Panc1 (cell line): ENCODE results near the gene MBD1. TPM values are rescaled to one million over a fixed set of nuclear protein-coding genes. Genes with fewer than 3 reads are reported as not detected.

Experiments
- ATAC-seq: fragments of 200-7000 bp; cut with Tn5 transposase; 2 replicates; pipeline ENCODE4 v1.9.1; 2020; ENCODE audit warnings: mild to moderate bottlenecking, moderate library complexity
- BruUV-seq: library from RNA; stranded (reverse); fragments of 400-500 nt; replicated peaks from 2 replicates; lab custom pipeline; 2021; lab: Mats Ljungman, UMichigan
- CTCF ChIA-PET: fragments of 300-600 bp; sonication (Branson Sonifier 250); formaldehyde crosslinking; loops from one replicate; lab custom pipeline; 2022; ENCODE audit warnings: antibody characterized with exemption; lab: Charles Lee
- POLR2A ChIA-PET: fragments of 300-600 bp; sonication (Branson Sonifier 250); formaldehyde crosslinking; loops from one replicate; lab custom pipeline; 2022; ENCODE audit warnings: antibody characterized with exemption; lab: Charles Lee
- DNase-seq: peaks from one replicate; pipeline ENCODE4 v3.0.0-alpha.2; 2010; ENCODE audit warnings: low read depth, low spot score
- H3K27ac ChIP-seq: 2 replicates; pipeline ENCODE4 v1.5.1; 2011; ENCODE audit warnings: mild to moderate bottlenecking, low read length, inconsistent platforms
- H3K27me3 ChIP-seq: fragments of 200-500 bp; sonication (Bioruptor generic); 2 replicates; pipeline ENCODE4 v1.6.0; 2014; ENCODE audit warnings: low read length, inconsistent platforms; ENCODE audit not compliant: control insufficient read depth, insufficient read depth
- H3K36me3 ChIP-seq: fragments of 200-500 bp; sonication (Bioruptor generic); 2 replicates; pipeline ENCODE4 v1.5.1; 2014; ENCODE audit warnings: inconsistent platforms, mild to moderate bottlenecking, low read length, moderate library complexity; ENCODE audit not compliant: control insufficient read depth, insufficient read depth
- H3K4me1 ChIP-seq: 2 replicates; pipeline ENCODE4 v1.5.1; 2011; ENCODE audit warnings: inconsistent platforms, mild to moderate bottlenecking, low read length, moderate library complexity; ENCODE audit not compliant: control insufficient read depth, insufficient read depth
- H3K4me3 ChIP-seq, 2 experiments: 2 replicates each; pipeline ENCODE4 v1.5.1; 2011 to 2012; ENCODE audit warnings: low read depth in 2 of 2, low read length in 2 of 2, mild to moderate bottlenecking in 2 of 2, inconsistent platforms in 1 of 2, moderate library complexity in 1 of 2
- H3K9me3 ChIP-seq: fragments of 200-500 bp; sonication (Bioruptor generic); 2 replicates; pipeline ENCODE4 v1.5.1; 2014; ENCODE audit warnings: low read depth, mild to moderate bottlenecking, inconsistent platforms, low read length, moderate library complexity; ENCODE audit not compliant: control insufficient read depth, insufficient read depth
- CTCF ChIP-seq: fragments of 450-650 bp; IDR thresholded peaks from 2 replicates; pipeline ENCODE4 v1.5.1; 2017; ENCODE audit warnings: mild to moderate bottlenecking
- POLR2AphosphoS5 ChIP-seq: IDR thresholded peaks from 2 replicates; pipeline ENCODE4 v1.6.1; 2012; ENCODE audit warnings: mild to moderate bottlenecking, low read depth, low read length, moderate library complexity
- REST ChIP-seq, 2 experiments: IDR thresholded peaks; 2 replicates each; pipeline ENCODE4 v1.6.1; 2011 to 2012; ENCODE audit warnings: low read depth in 2 of 2, control low read depth in 1 of 2, low read length in 1 of 2, mild to moderate bottlenecking in 1 of 2, moderate library complexity in 1 of 2; ENCODE audit not compliant: insufficient read depth in 1 of 2
- SIN3A ChIP-seq: IDR thresholded peaks from 2 replicates; pipeline ENCODE4 v1.6.1; 2012; ENCODE audit warnings: low read depth, mild to moderate bottlenecking, low read length, moderate library complexity, borderline replicate concordance; ENCODE audit not compliant: insufficient read depth
- TCF7L2 ChIP-seq: IDR thresholded peaks from 2 replicates; pipeline ENCODE4 v1.6.1; 2011; ENCODE audit warnings: mild to moderate bottlenecking, low read depth, low read length, inconsistent platforms
- in situ Hi-C: cut with HindIII; loops from 2 replicates; pipeline ENCODE4 v1.10.0; 2016; ENCODE audit warnings: low sequenced_read_pairs, low pct_unique_long_range_greater_than_20kb
- intact Hi-C: fragments of 100-400 bp; cut with micrococcal nuclease; formaldehyde crosslinking; loops from one replicate; pipeline ENCODE4 v1.10.0; 2022; ENCODE audit not compliant: unreplicated experiment
- total RNA-seq: library from RNA; stranded (reverse); gene quantifications from one replicate; pipeline ENCODE4 v1.2.1, GENCODE V29; 2021; ENCODE audit not compliant: unreplicated experiment

The MBD1 gene
- total RNA-seq, 1 experiment from 2014 or later: 47.3 TPM

GRCh38 chr18:50315100-50315871 is 34.0 kb upstream of the MBD1 start:
- CTCF ChIA-PET: no interaction called here
- POLR2A ChIA-PET: no interaction called here
- in situ Hi-C loops (no loop called here), intact Hi-C loops (no loop called here)
- no peaks in the 10 kb centered on the region for H3K9me3 ChIP-seq
- no peaks in the 10 kb centered on the region for H3K36me3 ChIP-seq
- TF ChIP-seq POLR2AphosphoS5 (no peak), TCF7L2 (no peak), REST (IDR thresholded peaks at IDR 0.05; ENCODE audit: insufficient read depth in 1 of 2, low read depth in 2 of 2, low read length in 1 of 2) (no peak), CTCF (no peak), SIN3A (no peak)
- H3K27ac ChIP-seq: no peak overlapping the region
- no peaks in the 10 kb centered on the region; the same call in 1 of the 2 replicates for H3K27me3 ChIP-seq
- no peaks in the 10 kb centered on the region for H3K4me1 ChIP-seq
- no TSS peak for BruUV-seq
- H3K4me3 ChIP-seq: no peak overlapping the region
- no peak for ATAC-seq
- no peak for DNase-seq

GRCh38 chr18:50313873-50314460 is 32.6 kb upstream of the MBD1 start:
- DNase-seq (no peak), ATAC-seq (no peak)
- no TSS peak for BruUV-seq
- no peak overlapping the region for H3K4me3 ChIP-seq
- H3K27me3 ChIP-seq: no peaks in the 10 kb centered on the region
- H3K27ac ChIP-seq: no peak overlapping the region
- in situ Hi-C loops (no loop called here), intact Hi-C loops (no loop called here)
- H3K9me3 ChIP-seq: no peaks in the 10 kb centered on the region
- POLR2A ChIA-PET: interaction anchor here (0.5 kb wide), 1 partner anchor 261 kb away, joined by 3 read pairs; no protein-coding TSS in a partner anchor
- TF ChIP-seq TCF7L2: no peak
- TF ChIP-seq SIN3A: no peak
- H3K36me3 ChIP-seq: no peaks in the 10 kb centered on the region
- CTCF ChIA-PET: no interaction called here
- H3K4me1 ChIP-seq: no peaks in the 10 kb centered on the region
